NCI-H2227 treated with DMSO at 0.1 percent for 48 hours (cell line): ENCODE measurements around the gene ABL1.
"Not testable (repeated sequence)": the region's sequence is repeated elsewhere in the genome, so short reads cannot be mapped to it uniquely, and the experiment has no call there.

Experiments
- DNase-seq: peaks from one replicate; lab custom pipeline; 2025; lab: John Stamatoyannopoulos, UW

ABL1 gene

DNA sequence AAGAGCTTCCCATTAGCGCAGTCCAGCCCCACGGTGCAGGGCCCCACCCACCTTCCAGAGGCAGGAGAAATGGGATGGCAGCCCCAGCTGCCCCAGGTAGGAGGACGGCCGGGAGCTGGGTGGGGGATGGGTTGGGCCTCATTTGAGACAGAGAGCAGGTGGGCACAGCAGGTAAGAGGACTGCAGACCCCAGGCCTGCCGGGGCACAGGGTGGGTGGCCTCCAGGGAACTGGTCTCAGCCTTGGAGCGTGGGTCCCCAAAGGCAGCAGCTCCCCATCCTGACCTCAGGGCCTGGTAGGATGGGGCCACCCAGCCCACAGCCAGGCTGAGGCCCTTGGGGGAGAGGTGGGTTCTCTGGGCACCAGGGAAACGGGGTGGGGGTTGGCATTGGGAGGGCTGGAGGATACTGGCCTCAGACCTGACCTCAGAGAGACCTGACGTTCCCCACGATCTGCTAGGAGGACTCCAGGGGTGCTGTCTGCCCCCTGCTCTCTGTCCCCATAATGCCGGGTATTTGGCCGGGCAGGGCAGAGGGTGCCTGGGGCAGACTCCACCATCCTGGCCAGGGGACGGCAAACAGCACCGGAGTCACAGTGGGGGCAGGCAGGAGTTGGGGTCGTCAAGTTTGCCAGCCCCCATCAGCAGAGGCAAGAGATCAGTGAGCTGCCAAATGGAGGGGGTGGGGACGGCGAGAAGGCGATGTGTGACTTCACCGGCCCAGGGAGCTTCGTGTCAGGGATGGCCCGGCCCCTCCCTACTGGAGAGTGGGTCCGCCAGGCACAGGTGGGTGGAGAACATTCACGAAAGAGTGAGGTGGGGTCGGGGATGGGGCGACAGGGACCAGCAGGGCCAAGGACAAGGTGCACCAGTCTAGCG, 68.4 kb downstream of the ABL1 start:
- no peak for DNase-seq

DNA sequence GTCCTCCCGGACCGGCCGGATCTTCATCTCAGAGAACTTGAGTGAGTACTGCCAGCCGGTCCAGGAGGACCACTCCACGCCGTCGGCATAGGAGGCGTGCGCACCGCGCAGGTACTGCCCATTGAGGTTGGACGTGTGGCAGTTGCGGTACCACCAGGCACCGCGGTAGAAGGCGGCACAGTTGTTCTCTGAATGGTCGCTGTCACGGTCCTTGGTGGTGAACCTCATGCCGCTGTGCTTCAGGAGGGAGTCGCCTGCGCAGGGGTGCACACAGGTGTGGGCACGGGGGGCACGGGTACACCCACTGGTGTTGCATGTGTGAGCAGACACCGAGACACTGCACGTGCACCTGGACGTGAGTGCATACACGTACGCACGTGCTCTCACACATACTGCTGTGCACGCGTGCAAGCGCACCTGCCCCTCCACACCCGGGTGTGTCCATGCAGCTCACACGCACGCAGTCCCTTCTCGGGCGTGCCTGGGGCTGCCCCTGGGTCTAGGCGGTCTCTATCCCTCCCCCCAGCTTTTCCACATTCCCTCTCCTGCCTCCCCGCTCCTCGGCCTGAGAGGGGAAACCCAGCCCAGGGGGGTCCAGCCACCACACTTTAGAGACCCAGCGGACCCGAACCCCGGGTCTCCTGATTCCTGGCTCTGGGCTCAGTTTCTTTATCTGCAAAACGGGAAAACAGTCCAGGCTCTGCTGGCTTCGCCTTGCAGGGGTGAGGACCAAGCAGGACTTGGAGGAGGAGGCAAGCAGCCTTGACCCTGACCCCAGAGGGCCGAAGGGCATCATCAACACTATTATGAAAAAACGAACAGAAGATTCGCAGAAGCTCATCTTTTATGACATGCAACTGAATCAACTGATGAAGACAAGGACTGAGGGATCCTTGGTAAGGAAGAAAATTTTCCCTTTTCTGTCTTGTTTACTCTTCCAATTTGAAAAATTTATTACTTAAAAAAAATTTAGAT, 69.3 kb downstream of the ABL1 start:
- no peak for DNase-seq

DNA sequence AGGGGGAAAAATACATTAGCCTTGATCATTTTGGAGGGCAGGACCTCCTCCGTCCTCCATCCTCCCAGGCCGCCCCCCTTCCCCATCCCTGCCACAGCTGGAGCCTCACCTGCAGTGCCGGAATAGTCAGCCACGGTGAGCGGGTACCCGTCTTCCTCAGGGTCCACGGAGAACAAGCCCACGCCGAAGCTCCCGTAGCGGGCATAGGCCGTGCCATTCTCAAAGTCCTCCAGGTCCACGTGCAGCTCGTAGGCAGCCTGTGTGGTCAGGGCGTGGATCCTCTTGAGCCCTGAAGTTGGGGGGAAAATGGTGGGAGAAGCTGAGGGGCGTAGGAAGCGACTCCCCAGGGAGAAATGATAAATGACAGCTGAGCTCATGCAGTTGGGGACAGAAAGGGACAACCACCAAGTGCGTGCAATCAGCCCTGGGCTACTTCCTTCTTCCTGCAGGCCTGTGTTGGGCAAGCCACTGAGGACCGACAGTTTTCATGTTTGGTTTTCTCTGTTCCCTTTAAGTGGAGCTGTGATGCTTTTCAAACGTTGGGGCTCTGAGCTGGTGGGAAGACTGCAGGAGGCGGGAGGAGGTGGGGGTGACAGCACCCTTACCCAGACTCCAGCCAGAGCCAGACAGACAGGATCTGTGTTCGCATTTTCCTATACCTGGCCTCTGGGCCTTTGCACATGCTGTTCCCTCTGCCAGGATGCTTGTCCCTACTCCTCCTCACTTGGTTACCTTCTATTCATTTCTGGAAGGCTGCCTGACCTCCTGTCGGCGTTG, 70.3 kb downstream of the ABL1 start:
- DNase-seq = no peak

DNA sequence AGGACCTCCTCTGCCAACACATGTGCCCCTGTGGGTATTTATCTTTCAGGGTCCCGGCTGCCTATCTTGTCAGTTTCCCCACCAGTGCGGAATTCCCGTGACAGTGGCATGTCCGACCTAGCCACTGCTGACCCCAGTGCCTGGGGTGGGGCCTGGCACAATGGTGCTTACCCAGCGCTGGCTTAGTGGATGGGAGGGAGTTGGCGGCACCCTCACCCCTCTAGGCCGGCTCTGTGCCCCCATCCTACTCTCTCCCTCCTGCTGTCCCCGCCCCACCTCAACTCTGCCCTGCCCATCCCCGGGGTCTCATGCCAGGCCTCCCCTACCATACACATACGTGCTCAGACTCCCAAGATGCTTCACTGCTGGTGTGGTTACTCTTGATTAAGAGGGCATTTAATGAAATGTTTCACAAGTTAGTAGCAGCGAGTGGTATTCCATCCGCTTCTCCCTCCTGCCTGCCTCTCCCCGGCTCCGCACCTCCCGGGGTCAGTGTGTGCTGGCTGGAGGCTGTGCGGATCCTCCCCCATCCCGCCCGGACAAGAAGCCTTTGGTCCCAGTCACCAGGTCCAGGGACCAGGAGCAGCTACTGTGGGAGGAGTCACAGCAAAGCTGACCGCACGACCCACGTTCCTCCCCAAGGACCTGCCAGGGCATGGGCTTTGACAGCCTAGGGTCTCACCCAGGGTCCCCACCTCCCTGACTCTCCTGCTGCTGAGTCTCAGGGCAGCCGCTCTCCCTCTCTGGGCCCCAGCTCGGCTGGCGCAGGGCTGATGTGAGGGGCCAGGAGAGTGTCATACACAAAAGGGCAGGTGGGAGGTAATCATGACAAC, 71.1 kb downstream of the ABL1 start:
- no peak for DNase-seq

DNA sequence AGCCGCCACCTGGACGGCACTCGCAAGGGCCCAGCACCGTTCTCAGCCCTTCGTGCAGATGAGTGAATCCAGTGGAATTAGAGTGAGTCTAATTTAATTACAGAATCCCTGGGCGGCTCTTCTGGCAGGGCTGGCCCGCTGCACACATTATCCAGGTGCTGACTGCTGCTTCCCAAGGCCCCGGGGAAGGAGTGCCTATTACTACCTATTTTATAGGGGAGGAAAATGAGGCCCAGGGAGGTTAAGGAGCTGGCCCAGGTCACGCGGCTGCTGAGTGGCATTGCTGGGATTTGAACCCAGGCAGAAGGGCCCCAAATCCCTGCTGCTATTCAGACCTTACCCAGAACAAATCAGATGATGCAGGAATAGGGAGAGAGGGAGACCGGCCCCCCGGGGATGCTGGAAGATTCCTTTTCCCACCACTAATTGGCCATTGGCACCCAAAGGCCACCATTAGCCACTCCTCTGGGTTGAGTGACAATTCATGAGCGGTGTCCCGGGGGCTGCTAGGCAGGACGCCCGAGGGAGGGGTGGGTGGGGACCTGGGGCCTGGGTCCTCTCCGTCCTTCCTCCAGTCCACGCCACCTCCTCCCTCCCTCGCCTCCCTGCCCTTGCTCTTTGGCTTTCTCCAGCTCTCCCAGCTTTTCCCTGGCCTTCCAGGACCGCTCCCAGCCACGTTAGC, 71.8 kb downstream of the ABL1 start:
- no peak for DNase-seq

DNA sequence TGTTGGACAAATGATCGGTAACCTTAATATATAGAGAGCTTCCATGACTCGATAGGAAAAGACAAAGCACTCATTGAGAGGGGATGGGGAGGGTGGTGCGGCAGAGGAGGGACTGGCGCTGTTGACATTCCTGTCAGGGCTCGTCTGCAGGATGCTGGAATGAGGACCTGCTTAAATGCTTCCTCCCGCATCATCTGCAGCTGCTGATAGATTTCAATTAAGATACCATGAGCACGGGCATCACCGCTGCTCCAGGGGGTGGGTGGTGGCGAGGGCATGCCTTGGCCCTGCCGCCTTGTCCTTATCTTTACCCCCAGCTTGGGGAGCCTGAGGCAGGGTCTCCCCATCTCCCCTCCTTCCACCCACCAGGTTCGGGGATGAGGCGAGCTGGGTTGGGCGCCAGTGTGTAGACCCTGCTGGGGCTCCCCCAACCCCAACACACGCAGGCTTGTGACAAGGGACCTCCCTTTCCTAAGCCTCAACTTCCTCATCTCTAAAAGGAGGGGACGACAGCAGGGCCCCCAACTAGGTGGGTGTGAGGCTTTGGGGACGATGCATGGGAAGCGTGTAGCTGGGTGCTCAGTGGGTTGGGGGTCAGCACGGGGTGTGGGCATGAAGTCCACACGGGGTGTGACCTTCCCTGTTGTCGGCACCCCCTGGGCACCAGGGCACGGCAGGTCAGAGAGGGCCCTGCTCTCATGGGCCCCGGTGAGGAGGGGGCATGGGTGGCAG, 73.3 kb downstream of the ABL1 start:
- DNase-seq = no peak

DNA sequence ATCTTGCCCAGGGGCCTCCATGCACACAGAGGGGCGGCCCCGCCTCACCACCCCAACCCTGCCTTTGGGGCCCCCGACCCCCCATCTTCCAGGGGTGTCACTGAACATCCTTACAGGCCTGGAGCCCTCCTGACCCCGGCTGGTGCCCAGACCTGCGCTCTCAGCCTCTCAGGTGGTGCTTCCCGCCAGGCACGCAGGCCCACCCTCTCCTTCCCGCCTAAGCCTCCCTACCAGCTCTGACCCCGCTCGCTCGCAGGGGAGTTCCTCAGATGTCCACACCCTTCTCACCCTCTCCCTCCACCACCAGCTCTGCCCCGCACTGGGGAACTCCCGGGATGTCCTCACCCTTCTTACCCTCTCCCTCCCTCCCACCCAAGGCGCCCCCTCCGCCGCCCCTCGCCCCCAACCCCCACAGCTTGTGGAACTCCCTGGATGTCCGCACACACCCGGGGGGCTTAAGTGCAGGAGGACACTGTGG, 73.9 kb downstream of the ABL1 start:
- DNase-seq = no peak

DNA sequence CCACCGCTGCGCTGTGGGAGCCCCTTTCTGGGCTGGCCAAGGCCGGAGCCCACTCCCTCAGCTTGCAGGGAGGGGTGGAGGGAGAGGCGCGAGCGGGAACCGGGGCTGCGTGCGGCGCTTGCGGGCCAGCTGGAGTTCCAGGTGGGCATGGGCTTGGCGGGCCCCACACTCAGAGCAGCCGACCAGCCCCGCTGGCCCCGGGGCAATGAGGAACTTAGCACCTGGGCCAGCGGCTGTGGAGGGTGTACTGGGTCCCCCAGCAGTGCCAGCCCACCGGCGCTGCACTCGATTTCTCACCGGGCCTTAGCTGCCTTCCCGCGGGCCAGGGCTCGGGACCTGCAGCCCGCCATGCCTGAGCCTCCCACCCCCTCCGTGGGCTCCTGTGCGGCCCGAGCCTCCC, 75.0 kb downstream of the ABL1 start:
- DNase-seq = not testable (repeated sequence)

DNA sequence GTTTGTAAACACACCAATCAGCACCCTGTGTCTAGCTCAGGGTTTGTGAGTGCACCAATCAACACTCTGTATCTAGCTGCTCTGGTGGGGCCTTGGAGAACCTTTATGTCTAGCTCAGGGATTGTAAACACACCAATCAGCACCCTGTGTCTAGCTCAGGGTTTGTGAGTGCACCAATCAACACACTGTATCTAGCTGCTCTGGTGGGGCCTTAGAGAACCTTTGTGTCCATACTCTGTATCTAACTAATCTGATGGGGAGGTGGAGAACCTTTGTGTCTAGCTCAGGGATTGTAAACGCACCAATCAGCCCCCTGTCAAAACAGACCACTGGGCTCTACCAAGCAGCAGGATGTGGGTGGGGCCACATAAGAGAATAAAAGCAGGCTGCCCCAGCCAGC, 75.6 kb downstream of the ABL1 start:
- not testable (repeated sequence) for DNase-seq

DNA sequence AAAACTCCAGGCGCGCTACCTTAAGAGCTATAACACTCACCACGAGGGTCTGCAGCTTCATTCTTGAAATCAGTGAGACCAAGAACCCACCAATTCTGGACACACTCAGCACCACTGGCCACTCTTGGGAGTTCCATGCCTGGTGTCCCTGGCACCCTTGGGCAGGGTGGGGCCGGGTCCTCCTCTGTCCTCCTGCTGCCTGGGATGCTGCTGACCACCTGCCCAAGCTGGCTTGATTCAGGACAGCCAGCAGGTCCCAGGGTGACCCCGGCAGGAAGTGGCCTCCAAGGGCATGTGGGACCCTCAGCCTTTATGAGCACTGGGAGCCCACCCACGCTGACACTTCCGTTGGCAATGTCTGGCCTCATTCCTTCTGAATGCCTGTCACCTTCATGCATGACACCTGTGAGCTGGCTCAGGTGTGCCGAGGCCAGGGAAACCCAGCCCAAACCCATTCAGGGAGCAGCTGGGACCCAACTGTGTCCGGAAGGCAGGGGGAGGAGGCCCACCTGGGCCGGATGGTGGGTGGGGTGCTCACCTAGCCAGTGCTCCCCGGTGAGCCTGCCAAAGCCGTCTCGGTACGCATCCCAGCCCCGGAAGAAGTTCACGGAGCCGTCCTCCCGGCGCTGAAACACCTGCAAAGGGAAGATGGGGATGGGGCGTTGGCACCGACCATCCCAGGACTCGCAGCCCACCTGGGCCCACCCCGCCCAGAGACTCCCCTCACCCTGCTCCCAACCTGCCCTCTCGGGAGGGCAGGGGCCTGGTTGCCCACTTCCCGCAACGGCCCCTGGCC, 76.4 kb downstream of the ABL1 start:
- DNase-seq = no peak

DNA sequence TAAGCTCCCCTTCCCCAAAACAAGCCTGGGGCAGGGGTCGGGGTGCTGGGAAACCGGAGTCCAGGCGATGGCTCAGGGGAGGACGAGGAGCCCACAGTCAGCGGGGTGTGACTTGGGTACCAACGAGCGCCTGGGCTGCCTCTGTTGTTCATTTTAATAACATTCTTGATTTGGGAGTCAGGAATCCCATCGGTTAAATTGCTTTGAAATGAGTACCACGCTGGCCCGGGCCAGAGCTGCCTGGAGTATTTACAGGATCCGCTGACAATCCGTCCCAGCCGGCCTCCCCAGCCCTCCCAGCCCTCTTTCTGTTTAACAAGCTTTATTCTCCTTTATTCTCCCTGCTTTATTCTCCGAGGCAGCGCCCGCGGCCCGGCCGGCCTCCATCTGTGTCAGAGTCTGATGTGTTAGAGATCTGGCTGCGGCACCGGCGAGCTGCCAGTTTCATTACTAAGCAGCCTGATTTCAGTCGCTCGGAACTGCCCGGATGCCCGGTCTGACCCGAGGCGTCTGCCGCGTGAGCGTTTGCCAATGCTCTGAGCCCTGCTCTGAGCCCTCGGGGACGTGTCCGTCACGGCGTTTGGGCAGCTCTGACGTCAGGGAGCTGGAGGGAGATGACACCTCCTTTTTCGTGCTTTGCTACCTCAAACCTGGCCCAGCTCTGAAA, 78.0 kb downstream of the ABL1 start:
- DNase-seq = no peak

DNA sequence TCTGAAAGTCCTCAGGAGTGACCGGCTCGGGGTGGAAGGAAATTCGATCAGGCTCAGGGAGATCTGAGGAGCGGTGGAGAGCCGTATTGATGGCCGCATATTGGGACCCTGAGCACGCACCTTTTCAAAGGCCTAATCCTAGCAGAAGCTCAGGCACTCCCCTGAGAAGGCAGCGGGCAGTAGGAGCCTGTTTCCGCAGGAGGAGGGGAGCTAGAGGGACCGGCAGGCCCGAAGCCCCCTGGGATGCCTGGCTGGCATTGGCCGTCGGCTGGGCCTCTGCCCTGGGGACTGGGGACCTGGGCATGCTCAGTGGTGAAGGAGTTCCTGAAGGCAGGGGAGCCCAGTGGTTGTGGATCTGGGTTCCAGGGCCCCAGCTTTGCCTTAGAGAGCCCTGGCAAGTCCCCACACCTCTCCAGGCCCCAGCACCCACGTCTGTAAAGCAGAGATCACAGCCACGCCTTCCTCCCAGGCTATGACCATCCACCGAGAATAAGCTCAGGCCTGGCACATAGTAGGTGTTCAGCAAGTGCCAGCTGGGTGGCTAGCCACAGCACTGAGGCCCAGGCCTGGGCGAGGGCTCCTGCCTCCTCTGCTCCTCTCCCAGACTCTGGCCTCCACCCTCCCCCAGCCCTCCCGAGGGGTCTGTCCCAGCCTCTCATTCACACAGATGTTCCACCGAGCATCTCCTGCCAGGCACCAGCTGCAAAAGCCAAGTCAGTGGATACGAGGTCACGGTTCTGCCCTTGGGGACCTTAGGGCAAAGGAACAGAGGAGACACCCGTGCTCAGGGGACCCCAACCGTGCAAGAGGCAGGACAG, 78.8 kb downstream of the ABL1 start:
- DNase-seq = no peak

DNA sequence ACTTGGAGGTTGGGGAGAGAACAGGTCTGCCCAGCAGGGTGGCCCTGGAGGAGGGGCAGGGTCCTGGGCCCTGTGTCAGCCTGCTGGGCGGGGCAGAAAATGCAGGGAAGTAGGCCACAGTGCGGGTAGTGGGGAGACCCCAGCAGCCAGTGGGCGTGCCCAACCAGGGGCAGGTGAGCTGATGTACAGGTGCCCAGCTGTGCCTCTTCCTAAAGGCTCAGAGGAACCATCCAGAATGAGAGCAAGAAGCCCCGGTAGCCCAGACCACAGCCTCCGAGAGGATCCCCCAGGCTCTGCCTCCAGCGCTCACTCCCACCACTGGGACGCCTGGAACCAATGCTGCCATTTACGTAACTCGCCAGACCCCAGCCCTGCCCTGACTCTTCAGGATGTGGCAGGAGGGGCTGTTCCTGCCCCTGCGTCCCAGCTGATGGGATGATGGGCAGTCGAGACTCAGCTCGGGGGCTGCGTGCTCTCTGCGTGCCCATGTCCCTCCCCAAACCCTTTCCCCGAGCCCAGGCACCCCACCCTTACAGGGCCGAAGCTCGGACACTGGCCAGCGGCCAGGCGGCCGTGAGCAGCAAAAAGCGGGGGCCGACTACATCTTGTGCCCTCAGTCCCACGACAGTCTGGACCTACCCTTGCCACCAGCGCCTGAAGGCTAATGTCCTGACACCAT, 79.5 kb downstream of the ABL1 start:
- DNase-seq = no peak

DNA sequence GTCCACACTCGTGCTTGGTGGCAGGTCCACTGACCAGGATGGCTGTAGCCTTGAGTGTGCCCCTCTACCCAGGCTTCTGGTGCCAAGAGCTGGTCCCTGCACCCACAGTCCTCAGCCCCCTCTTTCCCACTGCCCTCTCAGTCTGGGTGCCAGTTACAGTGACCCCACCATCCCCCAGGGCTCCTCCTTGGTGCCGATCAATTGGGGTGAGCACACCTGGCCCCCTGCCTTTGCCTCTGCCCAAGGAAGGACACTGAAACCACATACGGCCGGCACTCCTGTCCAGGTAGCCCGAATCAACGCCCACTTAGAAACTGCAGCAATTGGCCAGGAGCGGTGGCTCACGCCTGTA, 80.0 kb downstream of the ABL1 start:
- no peak for DNase-seq

DNA sequence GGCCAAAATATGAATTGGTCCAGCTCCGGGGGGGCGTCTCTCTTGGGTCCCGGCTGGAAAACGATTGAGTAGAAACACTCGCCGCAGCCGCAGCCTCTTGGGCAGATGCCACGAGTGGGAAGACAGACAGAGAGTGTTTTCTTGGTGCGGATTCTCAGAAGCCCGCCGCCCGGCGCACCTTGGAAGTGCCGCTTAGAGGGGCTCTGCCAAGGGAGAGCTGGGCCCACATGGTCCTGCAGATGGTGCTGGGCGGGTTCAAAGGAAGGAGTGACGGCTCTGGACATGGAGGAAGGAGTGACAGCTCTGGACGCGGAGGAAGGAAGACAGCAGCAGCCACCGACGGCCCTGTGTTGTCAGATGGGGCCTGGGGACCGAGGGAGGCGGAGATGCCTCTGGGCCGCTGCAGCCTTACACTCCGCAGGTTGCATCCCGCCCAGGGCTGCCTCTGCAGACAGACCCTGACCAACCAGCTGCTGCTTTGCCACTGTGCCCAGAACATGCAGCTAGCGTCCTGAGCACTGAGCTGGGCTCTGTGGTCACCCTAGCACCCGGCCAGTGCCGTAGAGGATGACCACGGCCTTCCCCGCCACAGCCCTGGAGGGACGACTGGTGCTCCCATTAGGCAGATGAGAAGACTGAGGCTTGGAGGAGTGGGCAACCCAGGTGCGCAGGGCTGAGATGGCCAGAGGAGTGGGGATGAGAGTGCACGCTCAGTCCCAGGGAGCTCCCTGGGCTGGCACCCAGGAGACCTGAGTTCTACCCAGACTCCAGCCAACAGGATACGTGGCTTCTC, 82.3 kb downstream of the ABL1 start:
- DNase-seq = no peak
